ENCODE measurements around the gene COX7A1. TPM values are rescaled to one million over a fixed set of nuclear protein-coding genes. Genes with fewer than 3 reads are reported as not detected.

The COX7A1 gene
- total and polyA plus RNA-seq, 2 donors (not counting 1 experiment from before 2014, with no cell fraction given): 42.5 to 77.9 TPM

DNA sequence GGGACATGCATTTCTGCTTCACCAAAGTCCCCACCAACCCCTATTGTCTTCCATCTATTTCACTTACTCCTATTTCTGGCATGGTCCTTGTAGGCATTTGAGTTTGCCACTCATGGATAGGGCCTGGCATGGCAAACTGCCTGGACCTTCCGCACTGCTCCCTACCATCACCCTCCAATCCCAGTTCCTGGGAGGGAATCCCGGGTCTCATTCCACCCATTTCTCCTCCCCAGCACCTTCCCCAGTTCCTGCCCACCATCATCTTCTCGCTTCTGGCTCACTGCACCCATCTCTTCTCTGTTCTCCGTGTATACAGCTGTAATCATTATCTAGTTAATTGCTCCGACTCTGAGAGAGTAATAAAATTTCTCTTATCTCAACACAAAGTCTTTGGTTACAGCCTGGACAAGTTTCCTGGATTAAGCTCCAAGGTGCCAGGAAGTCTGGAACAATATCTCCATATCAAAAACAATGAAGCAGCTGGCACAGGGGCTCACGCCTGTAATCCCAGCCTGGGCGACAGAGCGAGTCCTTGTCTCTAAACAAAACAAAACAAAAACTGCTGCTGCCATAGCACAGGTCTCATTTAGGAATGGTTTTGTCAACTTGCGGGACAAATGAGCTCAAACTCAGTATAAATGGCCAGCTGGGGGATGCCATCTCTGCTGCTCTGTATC is 17.0 kb upstream of the COX7A1 start:
- H3K4me2 ChIP-seq (ENCODE audit: extremely low read depth, insufficient read depth, low read length): no peak overlapping the region
- no peaks in the 10 kb centered on the region for H4K20me1 ChIP-seq (ENCODE audit: control insufficient read depth, extremely low read depth, insufficient read depth, low read length)
- H3K9ac ChIP-seq (ENCODE audit: insufficient read depth, low read length): no peak overlapping the region
- H3K9me3 ChIP-seq (ENCODE audit: control insufficient read depth, insufficient read depth, low read depth, low read length): no peaks in the 10 kb centered on the region
- no peak for DNase-seq (ENCODE audit: low read depth in 2 of 2)
- no peaks in the 10 kb centered on the region for H3K27me3 ChIP-seq (ENCODE audit: control insufficient read depth, insufficient read depth, low read length)
- no peak overlapping the region for H3K27ac ChIP-seq (ENCODE audit: insufficient read depth, low read length)
- H2AFZ ChIP-seq (ENCODE audit: low read length): no peak overlapping the region
- no peaks in the 10 kb centered on the region for H3K79me2 ChIP-seq (ENCODE audit: control insufficient read depth, insufficient read depth, low read length)
- no peak overlapping the region for H3K4me3 ChIP-seq (replicated peaks in 1 of 4; ENCODE audit: control extremely low read depth in 1 of 4, insufficient read depth in 1 of 4, low read depth in 3 of 4, low read length in 4 of 4)
- no peaks in the 10 kb centered on the region for H3K36me3 ChIP-seq (ENCODE audit: control insufficient read depth, insufficient read depth, low read length)
- H3K4me1 ChIP-seq (ENCODE audit: control insufficient read depth, extremely low read depth, insufficient read depth, low read length): no peaks in the 10 kb centered on the region
- no peak for TF ChIP-seq EZH2 (IDR thresholded peaks at IDR 0.05; ENCODE audit: low read length, missing control alignments)
- no peak for TF ChIP-seq CTCF (conservative IDR thresholded peaks at IDR 0.05 in 1 of 2, IDR thresholded peaks at IDR 0.05 in 1 of 2; ENCODE audit: low read depth in 1 of 2, low read length in 2 of 2)

DNA sequence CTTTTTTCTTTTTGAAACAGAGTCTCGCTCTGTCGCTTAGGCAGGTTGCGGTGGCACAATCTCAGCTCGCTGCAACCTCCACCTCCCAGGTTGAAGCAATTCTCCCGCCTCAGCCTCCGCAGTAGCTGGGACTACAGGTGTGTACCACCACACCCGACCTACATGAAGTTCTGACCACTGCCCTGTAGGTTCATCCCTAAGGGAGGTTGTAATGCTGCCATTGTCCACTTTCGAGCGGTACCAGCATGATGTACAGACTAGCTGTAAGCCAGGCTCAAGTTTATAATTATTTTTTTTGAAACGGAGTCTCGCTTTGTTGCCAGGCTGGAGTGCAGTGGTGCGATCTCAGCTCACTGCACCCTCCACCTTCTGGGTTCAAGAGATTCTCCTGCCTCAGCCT is 11.6 kb upstream of the COX7A1 start:
- H3K27ac ChIP-seq (ENCODE audit: insufficient read depth, low read length): no peak overlapping the region
- H3K9ac ChIP-seq (ENCODE audit: insufficient read depth, low read length): no peak overlapping the region
- no peaks in the 10 kb centered on the region for H3K4me1 ChIP-seq (ENCODE audit: control insufficient read depth, extremely low read depth, insufficient read depth, low read length)
- no peak overlapping the region for H3K4me3 ChIP-seq (replicated peaks in 1 of 4; ENCODE audit: control extremely low read depth in 1 of 4, insufficient read depth in 1 of 4, low read depth in 3 of 4, low read length in 4 of 4)
- no peak for DNase-seq (ENCODE audit: low read depth in 2 of 2)
- TF ChIP-seq CTCF (conservative IDR thresholded peaks at IDR 0.05 in 1 of 2, IDR thresholded peaks at IDR 0.05 in 1 of 2; ENCODE audit: low read depth in 1 of 2, low read length in 2 of 2) (no peak), EZH2 (IDR thresholded peaks at IDR 0.05; ENCODE audit: low read length, missing control alignments) (no peak)
- no peaks in the 10 kb centered on the region for H3K27me3 ChIP-seq (ENCODE audit: control insufficient read depth, insufficient read depth, low read length)
- no peaks in the 10 kb centered on the region for H3K36me3 ChIP-seq (ENCODE audit: control insufficient read depth, insufficient read depth, low read length)
- no peak overlapping the region for H2AFZ ChIP-seq (ENCODE audit: low read length)
- H3K4me2 ChIP-seq (ENCODE audit: extremely low read depth, insufficient read depth, low read length): no peak overlapping the region
- no peaks in the 10 kb centered on the region for H4K20me1 ChIP-seq (ENCODE audit: control insufficient read depth, extremely low read depth, insufficient read depth, low read length)
- no peaks in the 10 kb centered on the region for H3K9me3 ChIP-seq (ENCODE audit: control insufficient read depth, insufficient read depth, low read depth, low read length)
- H3K79me2 ChIP-seq (ENCODE audit: control insufficient read depth, insufficient read depth, low read length): no peaks in the 10 kb centered on the region

DNA sequence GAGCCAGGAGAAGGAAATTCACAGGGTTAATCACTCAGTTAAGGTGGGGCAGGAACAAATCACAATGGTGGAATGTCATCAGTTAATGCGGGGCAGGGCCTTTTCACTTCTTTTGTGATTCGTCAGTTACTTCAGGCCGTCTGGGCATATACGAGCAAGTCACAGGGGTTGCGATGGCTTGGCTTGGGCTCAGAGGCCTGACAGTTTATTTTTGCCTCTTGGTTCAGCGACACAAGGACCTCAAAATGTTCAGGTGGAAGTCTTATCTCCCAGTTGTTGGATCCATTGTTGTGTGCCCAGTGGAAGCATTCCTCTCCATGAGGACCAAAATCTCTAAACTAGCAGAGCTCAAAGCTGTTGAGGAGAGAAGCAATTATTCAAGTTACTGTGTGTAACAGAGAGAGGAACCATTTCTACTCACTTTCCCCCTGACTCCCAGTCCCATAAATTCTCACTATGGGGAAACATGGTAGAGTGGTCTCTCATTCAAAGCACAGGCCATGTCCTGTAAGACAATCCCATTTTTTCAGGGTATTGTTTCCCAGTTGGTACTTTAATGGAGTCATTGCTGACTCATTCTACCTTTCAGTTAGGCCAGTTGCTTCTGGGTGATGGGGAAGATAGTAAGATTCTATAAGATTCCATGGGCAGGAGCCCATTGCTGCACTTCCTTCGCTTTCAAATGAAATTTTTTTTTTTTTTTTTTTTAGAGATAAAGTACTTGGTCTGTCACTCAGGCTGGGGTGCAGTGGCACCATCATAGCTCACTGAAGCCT is 8.8 kb upstream of the COX7A1 start:
- no peak for DNase-seq (ENCODE audit: low read depth in 2 of 2)
- TF ChIP-seq CTCF (conservative IDR thresholded peaks at IDR 0.05 in 1 of 2, IDR thresholded peaks at IDR 0.05 in 1 of 2; ENCODE audit: low read depth in 1 of 2, low read length in 2 of 2) (no peak), EZH2 (IDR thresholded peaks at IDR 0.05; ENCODE audit: low read length, missing control alignments) (no peak)

More for the DNA sequence above, 8.8 kb upstream of the COX7A1 start:
- no peaks in the 10 kb centered on the region for H4K20me1 ChIP-seq (ENCODE audit: control insufficient read depth, extremely low read depth, insufficient read depth, low read length)
- no peak overlapping the region for H3K9ac ChIP-seq (ENCODE audit: insufficient read depth, low read length)
- H3K27me3 ChIP-seq (ENCODE audit: control insufficient read depth, insufficient read depth, low read length): no peaks in the 10 kb centered on the region
- no peak overlapping the region for H2AFZ ChIP-seq (ENCODE audit: low read length)
- H3K79me2 ChIP-seq (ENCODE audit: control insufficient read depth, insufficient read depth, low read length): no peaks in the 10 kb centered on the region
- H3K27ac ChIP-seq (ENCODE audit: insufficient read depth, low read length): no peak overlapping the region
- no peaks in the 10 kb centered on the region for H3K4me1 ChIP-seq (ENCODE audit: control insufficient read depth, extremely low read depth, insufficient read depth, low read length)
- no peak overlapping the region for H3K4me3 ChIP-seq (replicated peaks in 1 of 4; ENCODE audit: control extremely low read depth in 1 of 4, insufficient read depth in 1 of 4, low read depth in 3 of 4, low read length in 4 of 4)
- no peaks in the 10 kb centered on the region for H3K9me3 ChIP-seq (ENCODE audit: control insufficient read depth, insufficient read depth, low read depth, low read length)
- H3K36me3 ChIP-seq (ENCODE audit: control insufficient read depth, insufficient read depth, low read length): no peaks in the 10 kb centered on the region
- H3K4me2 ChIP-seq (ENCODE audit: extremely low read depth, insufficient read depth, low read length): no peak overlapping the region

Measured in fibroblast of lung (primary cell).